ENCODE data around the gene TFCP2L1.

TFCP2L1 gene

GRCh38 chr2:121248766-121249343, 36.1 kb downstream of the TFCP2L1 start:
- Histone ChIP-seq H3K27me3 (ENCODE audit: control insufficient read depth, insufficient read depth, low read length) (no peaks in the 10 kb centered on the region), H3K9me3 (ENCODE audit: control insufficient read depth, insufficient read depth, low read length) (no peaks in the 10 kb centered on the region), H3K36me3 (ENCODE audit: control insufficient read depth, insufficient read depth, low read length) (no peaks in the 10 kb centered on the region), H3K9ac (ENCODE audit: low read depth, low read length) (no peak overlapping the region), H3K4me1 (ENCODE audit: control insufficient read depth, insufficient read depth, low read length) (no peaks in the 10 kb centered on the region), H3K27ac (ENCODE audit: low read depth, low read length) (no peak overlapping the region), H3K4me3 (ENCODE audit: low read depth, low read length) (no peak overlapping the region)

- no peak overlapping the region for H3K27ac ChIP-seq (ENCODE audit: low read depth, low read length)
- H3K4me3 ChIP-seq (ENCODE audit: low read depth, low read length), result no peak overlapping the region
- H3K4me1 ChIP-seq (ENCODE audit: control insufficient read depth, insufficient read depth, low read length), result no peaks in the 10 kb centered on the region
- H3K9ac ChIP-seq (ENCODE audit: low read depth, low read length), result no peak overlapping the region
- H3K27me3 ChIP-seq (ENCODE audit: control insufficient read depth, insufficient read depth, low read length), result no peaks in the 10 kb centered on the region
- H3K36me3 ChIP-seq (ENCODE audit: control insufficient read depth, insufficient read depth, low read length), result no peaks in the 10 kb centered on the region
- H3K9me3 ChIP-seq (ENCODE audit: control insufficient read depth, insufficient read depth, low read length), result no peaks in the 10 kb centered on the region
Measured at GRCh38 chr2:121247971-121248370, 37.0 kb downstream of the TFCP2L1 start.

GRCh38 chr2:121247534-121247933, 37.5 kb downstream of the TFCP2L1 start:
- Histone ChIP-seq H3K27me3 (ENCODE audit: control insufficient read depth, insufficient read depth, low read length) (no peaks in the 10 kb centered on the region), H3K9ac (ENCODE audit: low read depth, low read length) (no peak overlapping the region), H3K4me3 (ENCODE audit: low read depth, low read length) (no peak overlapping the region), H3K36me3 (ENCODE audit: control insufficient read depth, insufficient read depth, low read length) (no peaks in the 10 kb centered on the region), H3K9me3 (ENCODE audit: control insufficient read depth, insufficient read depth, low read length) (no peaks in the 10 kb centered on the region), H3K27ac (ENCODE audit: low read depth, low read length) (no peak overlapping the region), H3K4me1 (ENCODE audit: control insufficient read depth, insufficient read depth, low read length) (no peaks in the 10 kb centered on the region)

DNA sequence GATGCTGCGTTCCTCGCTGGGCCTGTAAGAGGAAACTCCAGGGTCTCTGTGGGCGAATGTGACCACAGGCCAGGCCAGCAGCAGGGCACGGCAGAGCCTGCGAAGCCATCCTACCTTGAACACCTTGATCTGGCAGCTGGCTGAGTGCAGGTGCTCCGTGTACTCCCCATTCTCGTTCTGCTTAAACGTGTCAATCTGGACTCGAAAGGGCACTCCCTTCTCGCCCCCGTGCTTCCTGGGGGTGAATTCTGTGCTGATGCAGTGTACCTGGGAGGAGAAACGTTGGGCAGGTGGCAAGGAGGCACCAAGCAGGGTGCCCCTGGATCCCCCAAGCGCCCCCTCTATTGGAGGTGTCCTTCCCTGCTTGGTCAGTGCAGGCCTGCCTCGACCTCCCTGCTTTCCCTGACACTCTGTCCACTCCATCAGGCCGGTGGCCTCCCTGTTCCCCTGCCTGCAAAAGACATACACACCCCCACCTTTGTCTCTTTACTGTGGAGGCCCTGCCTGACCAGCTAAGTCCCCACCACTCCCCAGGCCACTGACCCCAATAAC, 38.2 kb downstream of the TFCP2L1 start:
- no peak overlapping the region for H3K9ac ChIP-seq (ENCODE audit: low read depth, low read length)
- no peaks in the 10 kb centered on the region for H3K9me3 ChIP-seq (ENCODE audit: control insufficient read depth, insufficient read depth, low read length)
- no peak overlapping the region for H3K4me3 ChIP-seq (ENCODE audit: low read depth, low read length)
- H3K27me3 ChIP-seq (ENCODE audit: control insufficient read depth, insufficient read depth, low read length), result no peaks in the 10 kb centered on the region
- no peak overlapping the region for H3K27ac ChIP-seq (ENCODE audit: low read depth, low read length)
- H3K4me1 ChIP-seq (ENCODE audit: control insufficient read depth, insufficient read depth, low read length), result no peaks in the 10 kb centered on the region
- no peaks in the 10 kb centered on the region for H3K36me3 ChIP-seq (ENCODE audit: control insufficient read depth, insufficient read depth, low read length)

GRCh38 chr2:121245913-121246312, 39.1 kb downstream of the TFCP2L1 start:
- H3K27me3 ChIP-seq (ENCODE audit: control insufficient read depth, insufficient read depth, low read length), result no peaks in the 10 kb centered on the region
- no peaks in the 10 kb centered on the region for H3K36me3 ChIP-seq (ENCODE audit: control insufficient read depth, insufficient read depth, low read length)
- no peak overlapping the region for H3K9ac ChIP-seq (ENCODE audit: low read depth, low read length)
- H3K9me3 ChIP-seq (ENCODE audit: control insufficient read depth, insufficient read depth, low read length), result no peaks in the 10 kb centered on the region
- no peak overlapping the region for H3K4me3 ChIP-seq (ENCODE audit: low read depth, low read length)
- H3K27ac ChIP-seq (ENCODE audit: low read depth, low read length), result no peak overlapping the region
- H3K4me1 ChIP-seq (ENCODE audit: control insufficient read depth, insufficient read depth, low read length), result no peaks in the 10 kb centered on the region

DNA sequence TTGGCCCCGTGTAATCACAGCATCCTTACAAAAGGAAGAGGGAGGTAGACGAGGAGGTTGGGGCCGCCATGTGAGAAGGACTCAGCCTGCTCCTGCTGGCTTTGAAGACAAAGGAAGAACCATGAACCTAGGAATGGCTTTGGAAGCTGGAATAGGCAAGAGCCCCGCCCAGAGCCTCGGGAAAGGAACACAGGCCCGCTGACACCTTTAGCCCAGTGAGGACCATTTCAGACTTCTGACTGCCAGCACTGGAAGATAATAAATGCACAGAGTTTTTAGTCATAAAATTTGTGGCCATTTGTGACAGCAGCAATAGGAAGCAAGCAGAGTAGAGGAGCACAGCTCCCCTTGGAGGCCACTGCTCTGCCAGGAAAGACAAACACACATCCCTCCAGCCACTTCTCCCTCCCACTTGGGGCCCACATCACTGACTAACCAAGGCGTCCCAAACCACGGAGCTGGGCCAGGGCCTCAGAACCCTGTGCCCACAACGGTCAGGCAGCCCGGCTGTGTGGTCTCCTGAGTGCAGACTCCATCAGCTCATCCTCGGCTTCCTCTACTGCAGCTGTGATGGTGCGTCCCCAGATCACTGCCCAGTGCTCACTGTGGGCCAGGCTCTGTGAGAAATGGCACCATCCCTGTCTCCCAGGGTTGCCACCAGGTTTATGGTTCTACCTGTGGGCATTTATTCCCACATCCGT, 39.7 kb downstream of the TFCP2L1 start:
- Histone ChIP-seq H3K27ac (ENCODE audit: low read depth, low read length) (no peak overlapping the region), H3K9me3 (ENCODE audit: control insufficient read depth, insufficient read depth, low read length) (no peaks in the 10 kb centered on the region), H3K27me3 (ENCODE audit: control insufficient read depth, insufficient read depth, low read length) (no peaks in the 10 kb centered on the region), H3K36me3 (ENCODE audit: control insufficient read depth, insufficient read depth, low read length) (no peaks in the 10 kb centered on the region), H3K4me1 (ENCODE audit: control insufficient read depth, insufficient read depth, low read length) (no peaks in the 10 kb centered on the region), H3K9ac (ENCODE audit: low read depth, low read length) (no peak overlapping the region), H3K4me3 (ENCODE audit: low read depth, low read length) (no peak overlapping the region)

GRCh38 chr2:121244616-121245015, 40.4 kb downstream of the TFCP2L1 start:
- H3K9ac ChIP-seq (ENCODE audit: low read depth, low read length), result no peak overlapping the region
- H3K27ac ChIP-seq (ENCODE audit: low read depth, low read length), result no peak overlapping the region
- no peaks in the 10 kb centered on the region for H3K9me3 ChIP-seq (ENCODE audit: control insufficient read depth, insufficient read depth, low read length)
- no peaks in the 10 kb centered on the region for H3K36me3 ChIP-seq (ENCODE audit: control insufficient read depth, insufficient read depth, low read length)
- no peaks in the 10 kb centered on the region for H3K4me1 ChIP-seq (ENCODE audit: control insufficient read depth, insufficient read depth, low read length)
- H3K4me3 ChIP-seq (ENCODE audit: low read depth, low read length), result no peak overlapping the region
- no peaks in the 10 kb centered on the region for H3K27me3 ChIP-seq (ENCODE audit: control insufficient read depth, insufficient read depth, low read length)

GRCh38 chr2:121243821-121244460, 41.1 kb downstream of the TFCP2L1 start:
- no peaks in the 10 kb centered on the region for H3K27me3 ChIP-seq (ENCODE audit: control insufficient read depth, insufficient read depth, low read length)
- H3K4me3 ChIP-seq (ENCODE audit: low read depth, low read length), result no peak overlapping the region
- no peaks in the 10 kb centered on the region for H3K36me3 ChIP-seq (ENCODE audit: control insufficient read depth, insufficient read depth, low read length)
- no peak overlapping the region for H3K27ac ChIP-seq (ENCODE audit: low read depth, low read length)
- no peak overlapping the region for H3K9ac ChIP-seq (ENCODE audit: low read depth, low read length)
- H3K9me3 ChIP-seq (ENCODE audit: control insufficient read depth, insufficient read depth, low read length), result no peaks in the 10 kb centered on the region
- no peaks in the 10 kb centered on the region for H3K4me1 ChIP-seq (ENCODE audit: control insufficient read depth, insufficient read depth, low read length)

GRCh38 chr2:121242976-121243375, 42.0 kb downstream of the TFCP2L1 start:
- Histone ChIP-seq H3K36me3 (ENCODE audit: control insufficient read depth, insufficient read depth, low read length) (no peaks in the 10 kb centered on the region), H3K4me1 (ENCODE audit: control insufficient read depth, insufficient read depth, low read length) (no peaks in the 10 kb centered on the region), H3K9ac (ENCODE audit: low read depth, low read length) (no peak overlapping the region), H3K27ac (ENCODE audit: low read depth, low read length) (no peak overlapping the region), H3K9me3 (ENCODE audit: control insufficient read depth, insufficient read depth, low read length) (no peaks in the 10 kb centered on the region), H3K27me3 (ENCODE audit: control insufficient read depth, insufficient read depth, low read length) (no peaks in the 10 kb centered on the region), H3K4me3 (ENCODE audit: low read depth, low read length) (no peak overlapping the region)

DNA sequence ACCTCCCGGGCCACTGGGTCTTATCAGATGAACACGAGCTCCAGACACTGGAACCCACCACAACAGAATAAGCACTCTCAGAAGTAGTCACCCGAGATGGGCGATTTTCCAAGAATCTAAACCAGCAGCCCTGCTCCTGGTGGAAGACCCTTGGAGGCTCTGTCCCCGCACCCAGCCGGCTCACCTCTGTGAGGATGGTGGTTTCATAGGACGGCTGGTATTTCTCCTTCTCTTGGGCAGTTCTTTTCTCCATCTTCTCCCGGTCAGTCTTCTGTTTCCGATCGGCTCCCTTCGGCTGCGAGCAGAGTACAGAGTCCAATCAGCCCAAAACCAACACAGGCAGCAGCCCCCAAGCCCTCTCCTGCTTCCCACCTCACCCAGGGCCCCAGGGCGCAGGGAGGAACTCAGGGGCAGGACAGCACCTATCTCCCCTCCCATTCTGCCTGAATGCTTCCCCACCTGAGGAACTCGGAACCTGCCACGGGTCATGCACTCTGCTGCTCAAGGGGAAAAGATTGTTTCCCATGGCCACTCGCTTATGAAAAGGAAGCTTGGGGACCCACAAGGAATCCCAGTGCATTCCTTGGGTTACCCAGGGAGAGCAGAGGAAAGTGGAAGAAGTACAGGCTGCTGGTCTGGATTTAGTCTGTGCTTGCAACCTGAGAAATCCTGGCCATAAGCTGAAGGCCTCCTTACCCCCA, 42.7 kb downstream of the TFCP2L1 start:
- no peak overlapping the region for H3K9ac ChIP-seq (ENCODE audit: low read depth, low read length)
- H3K36me3 ChIP-seq (ENCODE audit: control insufficient read depth, insufficient read depth, low read length), result no peaks in the 10 kb centered on the region
- H3K27me3 ChIP-seq (ENCODE audit: control insufficient read depth, insufficient read depth, low read length), result no peaks in the 10 kb centered on the region
- H3K4me1 ChIP-seq (ENCODE audit: control insufficient read depth, insufficient read depth, low read length), result no peaks in the 10 kb centered on the region
- H3K9me3 ChIP-seq (ENCODE audit: control insufficient read depth, insufficient read depth, low read length), result no peaks in the 10 kb centered on the region
- no peak overlapping the region for H3K4me3 ChIP-seq (ENCODE audit: low read depth, low read length)
- H3K27ac ChIP-seq (ENCODE audit: low read depth, low read length), result no peak overlapping the region

DNA sequence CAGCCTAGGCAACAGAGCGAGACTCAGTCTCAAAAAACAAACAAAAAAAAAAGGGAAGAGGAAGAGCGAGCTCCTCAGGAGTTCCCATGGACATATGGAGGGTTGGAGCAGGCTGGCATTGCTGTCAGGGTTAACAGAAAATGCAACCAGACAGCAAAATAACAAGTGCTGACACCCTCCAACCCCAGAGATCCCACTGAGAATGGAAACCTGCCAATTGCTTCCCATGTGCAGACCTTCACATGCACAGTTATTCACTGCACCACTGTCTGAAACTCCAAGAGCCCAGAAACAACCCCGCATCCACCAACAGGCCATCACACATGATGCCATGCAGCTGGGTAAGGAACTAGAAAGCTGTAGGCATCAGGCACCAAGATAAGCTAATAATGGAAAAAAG, 43.5 kb downstream of the TFCP2L1 start:
- Histone ChIP-seq H3K27me3 (ENCODE audit: control insufficient read depth, insufficient read depth, low read length) (no peaks in the 10 kb centered on the region), H3K27ac (ENCODE audit: low read depth, low read length) (no peak overlapping the region), H3K36me3 (ENCODE audit: control insufficient read depth, insufficient read depth, low read length) (no peaks in the 10 kb centered on the region), H3K4me1 (ENCODE audit: control insufficient read depth, insufficient read depth, low read length) (no peaks in the 10 kb centered on the region), H3K9ac (ENCODE audit: low read depth, low read length) (no peak overlapping the region), H3K4me3 (ENCODE audit: low read depth, low read length) (no peak overlapping the region), H3K9me3 (ENCODE audit: control insufficient read depth, insufficient read depth, low read length) (no peaks in the 10 kb centered on the region)

Data from HUES48 (cell line).